ENCODE data around the gene EGLN2.
"Not testable (repeated sequence)": the region's sequence is repeated elsewhere in the genome, so short reads cannot be mapped to it uniquely, and the experiment has no call there.

The EGLN2 gene

DNA sequence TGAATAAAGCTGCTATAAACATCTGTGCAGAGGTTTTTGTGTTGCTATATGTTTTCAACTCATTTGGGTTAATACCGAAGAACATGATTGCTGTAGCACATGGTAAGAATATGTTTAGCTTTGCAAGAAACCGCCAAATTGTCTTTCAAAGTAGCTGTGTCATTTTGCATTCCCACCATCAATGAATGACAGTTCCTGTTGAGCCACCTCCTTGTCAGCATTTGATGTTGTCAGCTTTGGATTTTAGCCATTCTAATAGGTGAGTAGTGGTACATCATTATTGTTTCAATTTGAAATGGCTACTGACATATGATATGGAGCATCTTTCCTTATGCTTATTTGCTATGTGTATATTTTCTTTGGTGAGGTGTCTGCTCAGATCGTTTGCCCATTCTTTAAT, 43.0 kb downstream of the EGLN2 start:
- H3K27me3 ChIP-seq (ENCODE audit: insufficient read depth, low read length); H3K9me3 ChIP-seq (ENCODE audit: low read length); H3K36me3 ChIP-seq (ENCODE audit: insufficient read depth, low read length); H4K20me1 ChIP-seq (ENCODE audit: insufficient read depth, low read length); H3K27ac ChIP-seq (ENCODE audit: low read depth, low read length, poor library complexity, severe bottlenecking); H3K4me3 ChIP-seq (ENCODE audit: low read depth, low read length, poor library complexity, severe bottlenecking); H3K79me2 ChIP-seq (ENCODE audit: insufficient read depth, low read length); H3K9me2 ChIP-seq (ENCODE audit: low read depth, low read length); H3K4me1 ChIP-seq (ENCODE audit: insufficient read depth, low read length, severe bottlenecking); H2AFZ ChIP-seq (ENCODE audit: low read length); H3F3A ChIP-seq (ENCODE audit: insufficient read depth, low read length); H3K9ac ChIP-seq (ENCODE audit: low read length); H3K4me2 ChIP-seq (ENCODE audit: low read length): not testable (repeated sequence)

DNA sequence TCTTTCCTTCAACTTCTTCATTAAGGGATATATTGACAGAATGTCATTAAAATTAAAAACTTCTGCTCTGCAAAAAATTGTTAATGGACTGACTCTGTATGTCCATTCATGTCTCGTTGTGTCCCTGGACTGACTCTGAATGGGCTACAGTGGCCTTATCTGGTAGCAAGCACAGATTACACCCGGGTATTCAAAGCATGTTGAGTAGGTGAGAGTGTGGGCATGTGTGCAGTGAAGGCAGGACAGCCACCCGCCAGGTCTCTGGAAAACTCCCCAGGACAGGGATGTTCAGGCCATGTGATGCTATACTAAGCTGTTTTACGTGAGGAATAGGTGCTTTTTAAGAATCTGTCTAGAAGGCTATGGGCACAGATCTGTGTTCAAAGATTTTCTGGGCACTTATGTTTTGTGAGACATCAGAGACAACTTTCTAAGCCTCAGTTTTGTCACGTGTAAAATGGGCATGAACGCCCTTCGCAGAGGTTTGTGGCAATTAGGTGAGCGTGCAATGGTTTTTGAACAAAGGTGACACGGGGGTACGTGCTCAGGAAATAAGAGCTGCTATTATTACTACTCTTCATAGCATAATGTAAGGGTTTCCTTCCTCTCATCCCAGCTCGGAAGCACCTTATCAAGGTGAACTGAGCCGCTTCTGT, 44.1 kb downstream of the EGLN2 start:
- not testable (repeated sequence) for H3K27ac ChIP-seq (ENCODE audit: low read depth, low read length, poor library complexity, severe bottlenecking); H3K4me1 ChIP-seq (ENCODE audit: insufficient read depth, low read length, severe bottlenecking); H3K36me3 ChIP-seq (ENCODE audit: insufficient read depth, low read length); H4K20me1 ChIP-seq (ENCODE audit: insufficient read depth, low read length); H3K9me2 ChIP-seq (ENCODE audit: low read depth, low read length); H3K27me3 ChIP-seq (ENCODE audit: insufficient read depth, low read length); H3K9ac ChIP-seq (ENCODE audit: low read length); H3K9me3 ChIP-seq (ENCODE audit: low read length); H2AFZ ChIP-seq (ENCODE audit: low read length); H3K79me2 ChIP-seq (ENCODE audit: insufficient read depth, low read length); H3F3A ChIP-seq (ENCODE audit: insufficient read depth, low read length)
- H3K4me2 ChIP-seq (ENCODE audit: low read length), result peak overlapping the region; percentile 56
- H3K4me3 ChIP-seq (ENCODE audit: low read depth, low read length, poor library complexity, severe bottlenecking), result peak overlapping the region; percentile 41

DNA sequence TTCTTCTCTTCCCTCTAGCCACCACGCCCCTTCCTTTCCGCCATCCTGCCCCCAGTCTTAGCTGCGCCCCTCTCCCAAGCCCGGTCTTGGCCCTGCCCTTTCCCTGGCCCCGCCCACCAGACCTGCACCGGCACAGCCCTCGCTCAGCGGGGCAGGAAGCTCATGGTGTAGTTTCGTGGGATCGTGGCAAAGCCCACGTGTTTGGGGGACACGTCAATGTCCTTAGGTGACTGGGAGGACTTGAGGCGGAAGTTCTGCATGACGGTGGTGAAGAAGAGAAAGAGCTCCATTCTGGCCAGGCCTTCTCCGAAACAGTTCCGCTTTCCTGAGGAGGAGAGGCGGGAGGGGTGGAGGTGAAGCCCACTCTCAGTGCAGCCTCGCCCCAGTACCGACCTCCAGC, 44.7 kb downstream of the EGLN2 start:
- H3K9me2 ChIP-seq (ENCODE audit: low read depth, low read length); H3K9ac ChIP-seq (ENCODE audit: low read length); H3K79me2 ChIP-seq (ENCODE audit: insufficient read depth, low read length); H3K4me1 ChIP-seq (ENCODE audit: insufficient read depth, low read length, severe bottlenecking); H3F3A ChIP-seq (ENCODE audit: insufficient read depth, low read length); H4K20me1 ChIP-seq (ENCODE audit: insufficient read depth, low read length); H3K9me3 ChIP-seq (ENCODE audit: low read length); H3K27me3 ChIP-seq (ENCODE audit: insufficient read depth, low read length); H3K27ac ChIP-seq (ENCODE audit: low read depth, low read length, poor library complexity, severe bottlenecking); H2AFZ ChIP-seq (ENCODE audit: low read length); H3K36me3 ChIP-seq (ENCODE audit: insufficient read depth, low read length): not testable (repeated sequence)
- peak overlapping the region; percentile 41 for H3K4me3 ChIP-seq (ENCODE audit: low read depth, low read length, poor library complexity, severe bottlenecking)
- H3K4me2 ChIP-seq (ENCODE audit: low read length), result peak overlapping the region; percentile 56

DNA sequence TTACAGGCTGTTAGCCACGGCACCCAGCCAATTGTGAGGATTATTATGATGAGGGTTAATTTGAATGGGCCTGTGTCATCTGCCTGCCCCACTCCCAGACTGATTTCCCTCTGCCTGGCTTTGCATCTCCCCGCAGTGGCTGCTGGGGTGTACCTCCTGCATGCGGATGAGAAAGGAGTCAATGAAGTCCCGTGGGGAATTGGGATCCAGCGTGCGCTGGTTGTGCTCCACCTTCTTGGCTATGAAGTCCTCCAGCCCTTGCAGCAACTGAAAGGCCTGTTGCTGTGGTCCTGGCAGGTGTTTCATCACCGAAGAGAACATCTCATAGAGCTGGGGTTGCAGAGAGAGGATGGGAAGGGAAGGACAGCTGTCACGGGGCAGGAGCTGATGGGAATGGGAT, 47.7 kb downstream of the EGLN2 start:
- not testable (repeated sequence) for H3K79me2 ChIP-seq (ENCODE audit: insufficient read depth, low read length); H3K9me2 ChIP-seq (ENCODE audit: low read depth, low read length); H3K27me3 ChIP-seq (ENCODE audit: insufficient read depth, low read length); H2AFZ ChIP-seq (ENCODE audit: low read length); H3K9ac ChIP-seq (ENCODE audit: low read length); H4K20me1 ChIP-seq (ENCODE audit: insufficient read depth, low read length); H3K27ac ChIP-seq (ENCODE audit: low read depth, low read length, poor library complexity, severe bottlenecking); H3K4me2 ChIP-seq (ENCODE audit: low read length); H3K4me3 ChIP-seq (ENCODE audit: low read depth, low read length, poor library complexity, severe bottlenecking); H3K9me3 ChIP-seq (ENCODE audit: low read length); H3K36me3 ChIP-seq (ENCODE audit: insufficient read depth, low read length); H3K4me1 ChIP-seq (ENCODE audit: insufficient read depth, low read length, severe bottlenecking); H3F3A ChIP-seq (ENCODE audit: insufficient read depth, low read length)

DNA sequence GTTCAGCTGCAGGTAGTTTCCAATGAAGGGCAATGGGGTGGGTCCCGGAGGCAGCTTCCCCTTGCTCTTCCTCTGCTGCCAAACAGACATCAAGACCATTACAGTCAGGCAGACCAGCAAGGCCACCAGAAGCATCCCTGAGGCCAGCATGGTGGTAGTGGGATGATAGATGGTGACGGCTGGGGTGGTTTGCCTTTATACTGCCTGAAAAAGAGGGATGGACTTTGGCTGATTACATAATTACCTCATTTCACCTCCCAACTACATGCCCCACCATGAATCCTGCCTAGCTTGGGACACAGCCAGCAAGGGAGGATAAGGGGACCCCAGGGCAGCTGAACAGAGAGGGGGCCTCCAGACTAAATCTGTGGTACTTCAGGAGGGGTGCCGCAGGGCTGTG, 51.3 kb downstream of the EGLN2 start, which contains the start of gene CYP2A6:
CYP2A6 (minus strand) TSS at position 171 of the 400 bp plus-strand sequence; CDS start at position 150, 21 bp downstream.
- not testable (repeated sequence) for H3F3A ChIP-seq (ENCODE audit: insufficient read depth, low read length); H3K4me1 ChIP-seq (ENCODE audit: insufficient read depth, low read length, severe bottlenecking); H3K36me3 ChIP-seq (ENCODE audit: insufficient read depth, low read length); H3K9me2 ChIP-seq (ENCODE audit: low read depth, low read length); H3K4me2 ChIP-seq (ENCODE audit: low read length); H3K4me3 ChIP-seq (ENCODE audit: low read depth, low read length, poor library complexity, severe bottlenecking); H3K9me3 ChIP-seq (ENCODE audit: low read length); H3K27ac ChIP-seq (ENCODE audit: low read depth, low read length, poor library complexity, severe bottlenecking); H3K27me3 ChIP-seq (ENCODE audit: insufficient read depth, low read length); H3K9ac ChIP-seq (ENCODE audit: low read length); H2AFZ ChIP-seq (ENCODE audit: low read length); H4K20me1 ChIP-seq (ENCODE audit: insufficient read depth, low read length); H3K79me2 ChIP-seq (ENCODE audit: insufficient read depth, low read length)

DNA sequence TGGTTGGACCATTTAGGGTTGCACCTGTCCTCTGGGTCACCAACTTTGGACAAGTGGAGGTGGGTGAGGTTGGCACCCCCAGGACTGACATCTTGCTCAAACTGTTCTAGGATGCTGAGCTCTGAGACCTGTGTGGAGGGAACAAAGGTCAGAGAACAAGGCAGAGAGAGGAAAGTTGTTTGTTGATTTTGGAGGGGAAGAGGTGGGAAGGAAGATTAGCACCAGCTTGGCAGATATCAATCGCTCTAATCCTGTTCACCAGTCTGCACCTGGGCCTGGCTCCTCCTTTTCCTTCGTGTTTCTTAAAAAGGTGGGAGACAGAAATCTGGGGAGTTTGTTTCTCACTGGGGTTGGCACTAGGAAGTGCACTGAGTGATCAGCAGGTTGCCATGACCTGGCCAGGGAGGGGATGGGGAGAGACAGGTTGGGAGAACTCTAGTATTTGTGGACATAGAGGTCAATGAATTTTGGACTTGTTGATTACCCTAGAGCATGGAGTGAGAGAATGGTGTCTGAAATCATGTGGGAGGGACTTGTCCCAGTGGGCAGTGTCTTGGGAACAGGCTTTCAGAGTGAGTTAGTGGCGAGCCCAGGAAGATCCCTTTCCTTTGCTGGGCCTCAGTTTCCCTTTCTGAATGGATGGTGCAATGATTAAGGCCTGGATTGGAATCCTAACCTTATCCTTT, 53.6 kb downstream of the EGLN2 start:
- not testable (repeated sequence) for H3K36me3 ChIP-seq (ENCODE audit: insufficient read depth, low read length); H4K20me1 ChIP-seq (ENCODE audit: insufficient read depth, low read length); H3K4me1 ChIP-seq (ENCODE audit: insufficient read depth, low read length, severe bottlenecking); H3K9me3 ChIP-seq (ENCODE audit: low read length); H2AFZ ChIP-seq (ENCODE audit: low read length); H3K27ac ChIP-seq (ENCODE audit: low read depth, low read length, poor library complexity, severe bottlenecking); H3F3A ChIP-seq (ENCODE audit: insufficient read depth, low read length); H3K4me3 ChIP-seq (ENCODE audit: low read depth, low read length, poor library complexity, severe bottlenecking); H3K9me2 ChIP-seq (ENCODE audit: low read depth, low read length); H3K79me2 ChIP-seq (ENCODE audit: insufficient read depth, low read length); H3K9ac ChIP-seq (ENCODE audit: low read length); H3K4me2 ChIP-seq (ENCODE audit: low read length); H3K27me3 ChIP-seq (ENCODE audit: insufficient read depth, low read length)
